IMR-90 (cell line): ENCODE results near the gene RPTOR.

Experiments
- CTCF ChIP-seq: conservative IDR thresholded peaks from 2 replicates; pipeline ENCODE4 v1.5.1; 2012; ENCODE audit warnings: mild to moderate bottlenecking, low read depth, low read length, improper control_type of control experiment
- ELK1 ChIP-seq: fragments of 150-350 bp; IDR thresholded peaks from 2 replicates; pipeline ENCODE4 v1.6.1; 2016; ENCODE audit warnings: low read depth, mild to moderate bottlenecking, low read length, moderate library complexity, borderline replicate concordance
- MXI1 ChIP-seq: IDR thresholded peaks from 2 replicates; pipeline ENCODE4 v1.6.1; 2012; ENCODE audit warnings: low read depth, mild to moderate bottlenecking, low read length, moderate library complexity, borderline replicate concordance
- POLR2A ChIP-seq: IDR thresholded peaks from 2 replicates; pipeline ENCODE4 v1.6.1; 2012; ENCODE audit warnings: mild to moderate bottlenecking, low read depth, low read length

GRCh38 chr17:80503031-80503430 is 41.6 kb upstream of the RPTOR start:
- TF ChIP-seq POLR2A (no peak), ELK1 (no peak), CTCF (no peak), MXI1 (no peak)
